NCI-H345 treated with DMSO at 0.1 percent for 48 hours (cell line): ENCODE data around the gene PGM2.
"Not testable (repeated sequence)": the region's sequence is repeated elsewhere in the genome, so short reads cannot be mapped to it uniquely, and the experiment has no call there.

Experiments used
- DNase-seq: peaks from one replicate; lab custom pipeline; 2025; ENCODE audit not compliant: unreplicated experiment; lab: John Stamatoyannopoulos, UW

The PGM2 gene

DNA sequence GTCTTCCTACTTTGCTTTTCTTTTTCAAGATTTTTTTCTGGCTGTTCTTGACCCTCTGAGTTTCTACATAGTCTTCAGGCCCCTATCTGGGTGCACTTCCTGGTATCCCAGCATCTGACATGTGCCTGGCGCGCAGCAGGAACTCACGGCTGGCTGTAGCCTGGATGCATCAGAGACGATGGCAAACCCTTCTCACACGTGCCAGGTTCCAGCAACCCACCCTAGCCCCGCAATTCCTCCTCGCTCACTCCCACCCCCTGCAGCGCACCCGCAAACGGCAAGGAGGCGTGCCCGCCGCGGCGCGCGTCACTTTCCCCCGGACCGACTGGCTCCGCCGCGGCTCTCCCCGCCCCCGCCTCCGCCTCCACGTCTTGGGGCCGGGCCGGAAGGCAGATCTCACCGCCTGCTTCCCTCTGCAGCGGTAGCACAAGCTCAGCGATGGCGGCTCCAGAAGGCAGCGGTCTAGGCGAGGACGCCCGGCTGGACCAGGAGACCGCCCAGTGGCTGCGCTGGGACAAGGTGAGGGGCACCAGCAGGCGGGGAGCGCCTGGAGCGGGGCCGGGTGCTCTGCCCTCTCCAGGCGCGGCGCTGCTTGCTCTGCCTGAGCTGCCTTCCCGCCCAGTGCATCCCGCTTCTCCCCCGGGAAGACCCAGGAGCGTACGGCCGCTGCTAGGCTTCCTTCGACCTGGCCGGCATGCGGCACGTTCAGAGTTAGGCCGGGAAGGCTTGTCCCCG, at the start of gene PGM2:
TSS of gene PGM2 (plus strand) at position 392 of the 735 bp plus-strand sequence. CDS start at position 439, 47 bp downstream.
- DNase-seq: peak; percentile 62

DNA sequence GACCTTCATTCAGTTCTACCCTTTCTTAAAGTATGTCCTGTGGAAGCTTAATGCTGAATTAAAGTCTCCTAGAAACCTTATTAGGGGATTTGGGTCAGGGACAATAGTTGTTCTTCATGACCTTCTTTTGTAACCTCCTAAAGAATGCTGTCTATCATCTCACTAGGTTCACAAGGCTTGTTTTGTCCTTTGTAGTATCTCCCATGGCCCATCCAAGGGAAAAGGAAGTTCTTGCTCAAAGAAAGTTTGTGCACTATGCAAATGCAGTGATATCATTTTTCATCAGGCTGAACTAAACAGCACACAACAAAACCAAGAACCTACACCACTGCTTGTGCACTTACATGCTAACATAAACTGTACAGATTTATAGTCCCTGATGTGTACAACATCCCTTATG, 46.6 kb upstream of the PGM2 start:
- DNase-seq: no peak

DNA sequence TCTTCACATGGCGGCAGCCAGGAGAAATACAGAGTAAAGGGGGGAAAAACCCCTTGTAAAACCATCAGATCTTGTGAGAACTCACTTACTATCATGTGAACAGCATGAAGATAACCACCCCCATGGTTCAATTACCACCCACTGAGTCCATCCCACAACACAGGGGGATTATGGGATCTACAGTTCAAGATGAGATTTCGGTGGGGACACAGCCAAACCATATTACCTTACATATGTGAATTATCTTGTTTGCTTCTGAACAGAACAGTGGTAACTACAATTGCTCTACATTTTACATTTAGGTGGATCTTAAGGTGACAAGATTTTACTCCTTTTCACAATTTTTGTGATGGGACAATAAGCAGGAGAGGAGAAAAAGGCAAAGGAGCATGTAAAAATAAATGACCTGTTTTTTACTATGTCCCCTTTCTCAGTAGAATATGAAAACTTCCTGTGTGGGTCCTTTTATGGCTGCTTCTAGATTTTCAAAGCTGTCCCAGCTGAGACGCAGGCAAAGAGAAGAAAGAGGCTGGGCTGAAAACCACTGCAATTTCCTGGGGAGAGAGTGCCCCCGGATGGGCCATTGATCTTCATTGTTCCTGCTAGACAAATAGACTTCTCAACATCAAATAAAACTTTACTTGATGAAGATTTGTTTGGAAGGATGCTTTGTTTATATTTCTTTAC, 45.9 kb upstream of the PGM2 start:
- DNase-seq: no peak

DNA sequence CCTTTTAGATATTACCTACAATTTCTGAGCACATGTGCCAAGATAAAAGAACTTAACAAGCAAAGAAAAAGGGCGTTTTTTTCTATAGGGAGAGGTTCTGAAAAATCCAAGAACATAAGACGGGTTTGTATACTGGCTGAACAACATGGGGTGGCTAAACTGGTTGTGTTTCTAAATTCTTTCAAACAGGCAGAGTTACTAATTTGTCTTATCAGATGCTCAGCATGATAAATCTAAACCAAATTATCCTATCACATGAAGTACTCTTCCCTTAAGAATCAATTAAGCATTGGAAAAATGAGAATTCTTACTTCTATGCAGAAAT, 45.4 kb upstream of the PGM2 start:
- no peak for DNase-seq

DNA sequence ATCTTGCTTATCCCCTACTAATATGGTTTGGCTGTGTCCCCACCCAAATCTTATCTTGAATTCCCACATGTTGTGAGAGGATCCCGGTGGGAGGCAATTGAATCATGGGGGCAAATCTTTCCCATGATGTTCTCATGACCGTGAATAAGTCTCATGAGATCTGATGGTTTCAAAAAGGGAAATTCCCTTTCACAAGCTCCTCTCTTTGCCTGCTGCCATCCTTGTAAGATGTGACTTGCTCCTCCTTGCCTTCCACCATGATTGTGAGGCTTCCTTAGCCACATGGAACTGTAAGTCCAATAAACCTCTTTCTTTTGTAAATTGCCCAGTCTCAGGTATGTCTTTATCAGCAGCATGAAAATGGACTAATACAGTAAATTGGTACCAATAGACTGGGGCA, 40.2 kb upstream of the PGM2 start:
- DNase-seq: not testable (repeated sequence)

DNA sequence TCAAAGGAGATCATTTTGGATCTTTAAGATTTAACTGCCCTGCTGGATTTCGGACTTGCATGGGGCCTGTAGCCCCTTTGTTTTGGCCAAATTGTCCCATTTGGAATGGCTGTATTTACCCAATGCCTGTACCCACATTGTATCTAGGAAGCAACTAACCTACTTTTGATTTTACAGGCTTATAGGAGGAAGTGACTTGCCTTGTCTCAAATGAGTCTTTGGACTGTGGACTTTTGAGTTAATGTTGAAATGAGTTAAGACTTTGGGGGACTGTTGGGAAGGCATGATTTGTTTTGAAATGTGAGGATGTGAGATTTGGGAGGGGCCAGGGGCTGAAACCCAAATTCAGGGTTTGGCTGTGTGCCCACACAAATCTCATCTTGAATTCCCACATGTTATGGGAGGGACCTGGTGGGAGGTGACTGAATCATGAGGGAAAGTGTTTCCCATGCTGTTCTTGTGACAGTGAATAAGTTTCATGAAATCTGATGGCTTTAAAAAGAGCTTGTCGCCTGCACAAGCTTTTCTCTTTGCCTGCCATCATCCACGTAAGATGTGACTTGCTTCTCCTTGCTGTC, 38.5 kb upstream of the PGM2 start:
- DNase-seq: not testable (repeated sequence)

DNA sequence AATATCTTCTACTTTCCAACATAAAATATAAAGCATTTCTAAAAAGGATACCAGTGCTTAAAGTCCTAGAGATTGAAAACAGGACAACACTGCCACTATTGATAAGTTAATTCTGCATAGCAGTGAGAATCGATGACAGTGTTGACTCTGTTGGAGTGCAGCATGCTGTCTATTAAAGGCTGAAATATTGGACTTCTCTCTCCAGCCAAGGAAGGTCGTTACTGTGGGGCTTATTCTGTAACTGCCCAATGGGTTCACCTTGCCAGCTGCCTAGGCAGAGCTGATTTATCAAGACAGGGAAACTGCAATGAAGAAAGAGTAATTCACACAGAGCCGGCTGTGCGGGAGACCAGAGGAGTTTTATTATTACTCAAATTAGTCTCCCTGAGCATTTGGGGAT, 37.7 kb upstream of the PGM2 start:
- no peak for DNase-seq

DNA sequence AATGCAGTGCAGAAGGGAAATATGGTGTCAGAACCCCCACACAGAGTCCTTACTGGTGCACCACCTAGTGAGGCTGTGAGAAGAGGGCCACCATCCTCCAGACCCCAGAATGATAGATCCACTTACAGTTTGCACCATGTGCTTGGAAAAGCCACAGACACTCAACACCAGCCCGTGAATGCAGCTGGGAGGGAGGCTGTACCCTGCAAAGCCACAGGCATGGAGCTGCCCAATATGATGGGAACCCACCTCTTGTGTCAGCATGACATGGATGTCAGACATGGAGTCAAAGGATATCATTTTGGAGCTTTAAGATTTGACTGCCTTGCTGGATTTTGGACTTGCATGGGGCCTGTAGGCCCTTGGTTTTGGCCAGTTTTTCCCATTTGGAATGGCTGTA, 34.2 kb upstream of the PGM2 start:
- DNase-seq: no peak

DNA sequence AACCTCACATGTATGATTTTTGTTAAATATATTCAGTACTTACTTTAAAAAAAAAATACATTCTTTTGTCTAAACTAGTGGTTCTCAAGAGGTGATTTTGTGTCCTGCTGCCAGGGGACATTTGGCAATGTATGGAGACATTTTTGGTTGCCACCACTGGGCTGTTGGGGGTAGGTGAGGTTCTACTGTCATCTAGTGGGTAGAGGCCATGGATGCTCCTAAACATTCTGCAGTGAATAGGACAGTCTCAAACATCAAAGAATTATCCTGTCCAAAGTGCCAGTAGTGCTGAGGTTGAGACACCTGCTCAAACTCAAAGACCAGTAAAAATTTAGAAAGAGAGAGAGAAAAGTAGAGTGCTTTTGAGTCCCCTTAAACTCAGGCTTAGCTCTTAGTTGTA, 32.9 kb upstream of the PGM2 start:
- DNase-seq: no peak

DNA sequence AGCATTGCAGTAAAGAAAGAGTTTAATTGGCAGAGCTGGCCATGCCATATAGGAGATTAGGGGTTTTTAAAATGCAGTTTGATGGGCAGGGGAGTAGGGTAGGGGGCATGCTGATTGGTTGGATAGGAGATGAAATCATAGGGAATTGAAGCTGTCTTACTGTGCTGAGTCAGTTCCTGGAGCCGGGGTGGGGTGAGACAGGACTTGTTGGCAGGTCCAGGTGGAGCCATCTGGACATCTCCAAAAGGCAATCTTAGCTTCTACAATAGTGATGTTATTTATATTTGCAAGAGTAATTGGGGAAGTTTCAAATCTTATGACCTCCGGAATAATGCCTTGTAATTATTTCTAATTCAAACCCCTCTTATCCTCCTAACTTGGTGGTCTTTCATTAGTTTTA, 32.4 kb upstream of the PGM2 start:
- no peak for DNase-seq

DNA sequence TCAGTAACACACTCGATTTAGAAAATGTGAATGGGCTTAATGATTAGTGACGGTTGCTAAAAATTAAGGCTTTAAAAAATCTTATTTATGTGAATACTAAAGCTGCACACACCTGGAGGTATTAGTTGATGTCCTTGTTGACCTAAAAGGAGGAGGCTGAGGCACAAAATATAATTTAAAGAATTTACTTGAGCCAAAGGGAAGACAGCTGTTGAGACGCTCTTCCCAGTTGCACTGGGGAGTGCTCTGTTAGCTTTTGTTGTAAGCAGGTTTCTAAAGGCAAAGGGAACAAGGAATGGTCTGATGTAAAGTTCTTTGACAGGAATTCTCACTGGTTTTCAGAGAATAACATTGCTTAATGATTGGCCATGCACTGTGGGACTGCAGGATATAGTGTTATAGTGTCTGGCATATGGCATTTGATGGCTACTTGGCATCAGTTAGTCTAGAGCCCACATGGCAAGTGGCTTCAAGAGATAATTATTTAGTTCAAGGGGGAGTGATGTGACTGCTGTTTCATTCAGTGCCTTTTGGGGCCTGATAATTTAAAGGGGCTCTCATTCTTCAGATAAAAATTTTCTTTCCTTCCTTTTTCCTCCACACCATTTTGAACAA, 30.8 kb upstream of the PGM2 start:
- no peak for DNase-seq

DNA sequence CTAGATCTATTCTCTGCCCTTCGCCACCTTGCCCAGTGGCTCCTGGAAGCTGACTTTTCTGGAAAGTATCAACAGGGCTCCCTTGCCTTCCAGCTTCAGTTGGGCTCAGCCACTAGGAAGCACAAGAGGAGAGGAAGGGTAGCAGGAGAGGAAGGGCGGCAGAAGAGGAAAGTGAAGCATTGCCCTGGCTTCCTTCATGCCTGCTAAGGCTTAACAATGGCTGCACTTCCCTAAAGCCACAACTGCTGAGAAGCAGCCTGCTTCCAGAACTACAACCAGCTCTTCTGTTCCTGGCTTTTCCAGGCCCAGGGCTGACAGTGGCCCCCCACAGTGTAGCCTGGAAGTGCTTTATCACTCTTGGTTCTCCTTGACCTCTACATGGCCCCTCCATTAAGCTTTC, 29.1 kb upstream of the PGM2 start:
- DNase-seq: no peak

DNA sequence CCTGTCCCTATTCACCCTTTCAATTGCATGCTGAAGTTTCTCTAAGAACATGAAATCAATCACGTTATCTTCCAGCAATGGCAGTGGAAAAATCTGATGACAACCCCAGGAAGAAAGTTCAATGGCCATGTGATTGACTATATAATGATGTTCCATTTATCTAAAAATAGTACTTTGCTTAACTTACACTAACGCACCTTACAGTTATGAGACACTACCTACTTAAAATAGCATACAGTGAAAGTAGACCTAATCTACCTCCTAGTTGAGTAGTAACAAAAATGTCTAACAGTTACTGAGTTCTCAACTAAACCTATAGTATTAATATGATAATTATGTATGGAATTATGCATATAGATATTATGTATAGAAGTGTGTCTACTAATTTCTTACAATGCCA, 28.6 kb upstream of the PGM2 start:
- no peak for DNase-seq

DNA sequence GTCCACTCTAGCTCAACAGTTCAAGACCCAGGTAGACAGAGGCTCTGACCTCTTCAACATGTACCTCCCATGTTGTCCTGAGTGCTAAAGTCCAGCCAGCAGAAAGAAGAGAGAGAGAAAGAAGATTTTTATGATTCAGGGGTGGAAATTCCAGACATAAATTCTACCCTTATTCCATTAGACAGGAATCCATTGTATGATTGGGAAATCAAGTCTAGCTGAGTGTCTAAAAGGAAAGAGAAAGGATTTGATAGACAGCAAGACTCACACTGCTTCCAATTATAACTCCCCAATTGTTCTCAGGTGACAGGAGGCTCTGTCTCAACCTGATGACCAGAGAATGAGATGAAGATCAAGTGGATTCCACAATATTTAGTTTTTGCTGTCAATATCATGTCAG, 27.9 kb upstream of the PGM2 start:
- DNase-seq: no peak

DNA sequence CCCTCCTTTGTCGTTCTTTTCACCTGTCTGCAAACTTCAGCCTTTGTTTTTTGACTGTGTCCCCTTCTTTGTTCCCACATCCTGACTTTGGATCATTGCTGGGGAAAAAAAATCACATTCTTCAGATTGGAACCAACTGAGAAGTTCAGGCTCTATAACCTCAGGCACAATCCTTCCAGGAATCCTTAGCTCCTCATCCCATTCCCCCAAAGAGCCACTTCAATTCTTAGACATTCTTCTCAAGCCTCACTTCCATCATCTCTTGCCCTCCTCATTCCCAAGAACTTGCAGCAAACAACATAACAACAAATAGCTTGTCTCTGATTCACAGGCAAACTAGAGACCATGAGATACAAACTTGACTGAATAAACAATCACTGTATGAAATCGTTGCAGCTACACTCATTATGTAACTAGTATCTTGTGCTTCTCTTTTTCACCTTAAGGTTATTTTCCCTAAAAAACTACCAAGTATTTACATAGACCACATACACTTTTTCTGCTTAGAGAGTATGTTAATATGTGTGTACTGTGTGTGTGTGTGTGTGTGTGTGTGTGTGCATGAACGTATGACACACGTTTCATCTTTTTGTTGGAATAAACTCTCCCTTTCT, 26.4 kb upstream of the PGM2 start:
- DNase-seq: no peak

DNA sequence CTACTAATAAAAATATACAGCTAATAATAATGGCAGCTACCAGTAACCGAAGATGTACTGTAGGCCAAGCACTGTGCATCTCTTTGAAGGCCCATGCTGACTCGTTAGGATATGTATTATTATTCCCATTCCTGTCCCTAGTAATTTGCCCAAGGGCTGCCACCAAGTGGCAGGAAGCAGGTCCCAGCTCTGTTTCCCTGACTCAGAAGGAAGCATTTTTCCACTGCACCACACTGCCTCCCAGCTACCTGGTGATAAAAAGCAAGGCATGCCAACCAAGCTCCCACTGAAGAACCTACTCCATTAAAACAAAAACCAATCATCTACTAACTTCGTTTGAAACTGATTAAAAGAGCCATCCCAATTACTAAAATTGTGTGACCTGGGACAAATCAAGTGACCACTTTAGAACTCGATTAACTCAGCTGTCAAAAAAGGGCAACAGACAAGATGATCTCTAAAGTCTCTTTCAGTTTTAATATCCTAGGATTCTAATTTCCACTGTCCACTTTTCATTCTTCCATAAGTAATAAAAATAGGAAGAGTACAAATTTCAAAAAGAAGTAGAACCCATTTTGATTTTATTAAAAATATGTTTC, 24.3 kb upstream of the PGM2 start:
- peak; percentile 51 for DNase-seq

DNA sequence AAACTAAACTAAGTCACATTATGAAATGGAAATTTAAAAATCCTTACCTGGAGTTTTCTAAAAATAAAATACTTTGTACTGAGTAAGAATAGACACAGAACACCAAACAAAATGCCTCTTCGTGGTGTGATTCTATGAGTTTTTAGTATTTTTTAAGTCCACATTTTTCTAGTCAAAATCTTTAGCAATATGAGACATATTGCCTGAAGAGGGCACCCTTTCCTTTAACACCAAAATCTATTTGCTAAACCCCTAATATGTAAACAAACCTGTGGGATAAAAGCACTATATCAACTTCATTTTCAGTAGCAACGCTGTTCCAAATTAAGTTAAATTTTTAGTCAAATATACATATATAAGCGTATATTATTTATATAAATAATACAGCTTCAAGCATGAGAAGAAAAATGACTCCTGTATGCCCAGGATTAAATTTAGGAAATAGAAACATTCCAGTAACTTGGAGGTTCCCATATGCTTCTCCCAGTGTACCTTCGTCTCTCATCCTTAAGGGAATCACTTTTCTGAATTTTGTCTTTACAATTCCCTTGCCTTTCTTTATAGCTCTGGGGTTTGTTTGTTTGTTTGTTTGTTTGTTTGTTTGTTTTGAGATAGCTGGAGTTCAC, 23.0 kb upstream of the PGM2 start:
- DNase-seq: peak; percentile 14

DNA sequence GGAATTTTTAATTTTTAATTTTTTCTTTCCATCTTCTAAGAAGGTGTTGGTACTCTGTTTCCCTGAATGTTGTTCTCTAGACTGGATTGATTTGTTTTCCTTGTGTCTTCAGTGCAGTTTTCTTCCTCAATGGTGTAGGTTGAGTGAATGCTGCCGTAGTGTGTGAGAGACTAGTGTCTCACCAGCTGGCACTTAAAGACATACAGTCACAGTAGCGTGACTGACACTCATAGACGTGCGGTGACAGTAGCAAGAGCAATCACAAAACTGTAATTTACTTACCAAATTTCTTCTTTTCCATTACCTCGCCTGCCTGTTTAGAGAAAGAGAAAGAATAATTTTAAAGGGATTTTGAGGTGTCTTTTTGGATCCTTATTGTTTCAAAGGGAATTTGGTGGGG, 21.4 kb upstream of the PGM2 start:
- no peak for DNase-seq

DNA sequence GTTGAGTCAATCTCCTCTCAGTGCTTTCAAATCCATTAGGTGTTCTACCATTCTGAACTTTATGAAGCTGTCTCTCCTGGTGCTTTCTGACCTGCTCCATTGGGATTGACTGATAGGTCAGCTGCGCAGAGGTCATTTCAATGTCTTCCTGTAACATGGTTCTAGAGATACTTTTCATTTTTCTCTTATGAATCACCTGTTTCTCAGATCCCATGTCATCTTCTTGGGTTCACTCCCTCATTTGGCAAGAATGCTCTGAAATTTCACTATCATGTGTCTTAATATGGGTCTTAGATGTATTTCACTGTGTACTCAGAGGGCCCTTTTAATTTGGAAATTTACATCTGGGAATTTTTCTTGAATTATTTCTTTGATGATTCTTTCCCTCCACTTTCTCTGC, 13.8 kb upstream of the PGM2 start:
- DNase-seq: no peak

DNA sequence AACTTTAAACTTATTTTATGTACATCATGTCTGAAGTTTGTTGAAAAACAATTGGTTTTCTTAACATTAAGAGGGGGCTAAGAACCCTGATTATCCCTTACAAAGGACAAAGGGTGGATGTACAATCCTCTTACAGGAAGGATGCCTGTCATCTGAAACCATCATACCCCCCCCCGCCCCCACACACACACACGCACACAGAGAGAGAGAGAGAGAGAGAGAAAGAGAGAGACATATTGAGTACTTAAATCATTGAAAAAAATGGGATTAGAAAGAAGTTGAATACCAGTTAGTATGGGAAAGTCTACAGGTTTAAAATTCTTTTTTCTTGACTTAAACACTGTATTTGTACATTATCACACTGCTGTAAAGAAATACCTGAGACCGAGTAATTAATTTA, 10.9 kb upstream of the PGM2 start:
- DNase-seq: no peak

DNA sequence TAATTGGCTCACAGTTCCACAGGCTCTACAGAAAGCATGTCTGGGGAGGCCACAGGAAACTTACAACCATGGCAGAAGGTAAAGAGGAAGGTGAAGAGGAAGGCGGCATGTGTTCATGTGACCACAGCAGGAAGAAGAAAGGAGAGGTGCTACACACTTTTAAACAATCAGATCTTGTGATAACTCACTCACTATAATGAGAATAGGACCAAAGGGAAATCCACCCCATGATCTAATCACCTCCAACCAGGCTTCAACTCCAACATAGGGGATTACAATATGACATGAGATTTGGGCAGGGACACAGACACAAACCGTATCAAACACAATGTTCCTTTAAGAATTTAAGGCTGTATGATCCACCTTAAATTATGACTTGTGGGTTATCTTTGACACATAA, 10.5 kb upstream of the PGM2 start:
- DNase-seq: no peak
